Ishikawa (cell line): Measurements from ENCODE around the gene MEI4.

Experiments
- CEBPB ChIP-seq: IDR thresholded peaks from 2 replicates; pipeline ENCODE4 v1.6.1; 2012
- CREB1 ChIP-seq: IDR thresholded peaks from 2 replicates; pipeline ENCODE4 v1.6.1; 2012; ENCODE audit warnings: low read depth
- EGR1 ChIP-seq: IDR thresholded peaks from 2 replicates; pipeline ENCODE4 v1.6.1; 2012
- EP300 ChIP-seq: IDR thresholded peaks from 2 replicates; pipeline ENCODE4 v1.6.1; 2012; ENCODE audit warnings: borderline replicate concordance
- FOXM1 ChIP-seq: IDR thresholded peaks from 2 replicates; pipeline ENCODE4 v1.6.1; 2012; ENCODE audit warnings: low read depth, borderline replicate concordance
- NFIC ChIP-seq: IDR thresholded peaks from 2 replicates; pipeline ENCODE4 v1.6.1; 2012
- RAD21 ChIP-seq: IDR thresholded peaks from 2 replicates; pipeline ENCODE4 v1.6.1; 2012; ENCODE audit warnings: low read depth
- TAF1 ChIP-seq: IDR thresholded peaks from 2 replicates; pipeline ENCODE4 v1.6.1; 2012; ENCODE audit warnings: low read depth, mild to moderate bottlenecking
- TCF12 ChIP-seq: IDR thresholded peaks from 2 replicates; pipeline ENCODE4 v1.6.1; 2012; ENCODE audit warnings: low read depth
- TEAD4 ChIP-seq: IDR thresholded peaks from 2 replicates; pipeline ENCODE4 v1.6.1; 2012
- YY1 ChIP-seq: IDR thresholded peaks from 2 replicates; pipeline ENCODE4 v1.6.1; 2012; ENCODE audit warnings: low read depth
- ZBTB7A ChIP-seq: IDR thresholded peaks from 2 replicates; pipeline ENCODE4 v1.6.1; 2012; ENCODE audit warnings: low read depth
- TF ChIP-seq, protein P1 (sequence below): IDR thresholded peaks from 2 replicates; pipeline ENCODE4 v1.6.1; 2012
- TF ChIP-seq, protein P2 (sequence below): IDR thresholded peaks from 2 replicates; pipeline ENCODE4 v1.6.1; 2012
- TF ChIP-seq, protein P3 (sequence below): IDR thresholded peaks from 2 replicates; pipeline ENCODE4 v1.6.1; 2012; ENCODE audit warnings: low read depth, mild to moderate bottlenecking

MEI4 gene

DNA sequence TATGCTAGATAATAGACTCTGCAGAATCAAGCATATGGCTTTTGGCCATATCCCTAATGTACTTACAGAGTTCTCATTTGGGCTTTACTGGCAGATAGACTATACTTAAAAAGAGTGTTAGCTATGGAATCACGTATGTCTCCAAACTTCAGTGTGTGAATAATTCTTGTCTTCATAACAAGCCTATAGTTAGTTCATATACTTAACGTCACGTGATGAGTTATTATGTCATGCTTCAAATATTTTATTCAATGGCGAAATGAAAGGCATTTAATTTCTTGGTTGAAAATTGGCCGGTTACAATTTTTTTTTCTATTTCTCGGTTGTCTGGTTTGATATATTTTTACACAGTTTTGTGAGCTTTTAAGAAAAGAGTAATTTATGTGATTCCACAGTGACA, 62.7 kb downstream of the MEI4 start:
- TF ChIP-seq TAF1, result no peak
- TF ChIP-seq, protein P1, sequence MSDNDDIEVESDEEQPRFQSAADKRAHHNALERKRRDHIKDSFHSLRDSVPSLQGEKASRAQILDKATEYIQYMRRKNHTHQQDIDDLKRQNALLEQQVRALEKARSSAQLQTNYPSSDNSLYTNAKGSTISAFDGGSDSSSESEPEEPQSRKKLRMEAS, result no peak
- no peak for TF ChIP-seq CEBPB
- no peak for TF ChIP-seq TCF12
- no peak for TF ChIP-seq FOXM1
- TF ChIP-seq, protein P2, sequence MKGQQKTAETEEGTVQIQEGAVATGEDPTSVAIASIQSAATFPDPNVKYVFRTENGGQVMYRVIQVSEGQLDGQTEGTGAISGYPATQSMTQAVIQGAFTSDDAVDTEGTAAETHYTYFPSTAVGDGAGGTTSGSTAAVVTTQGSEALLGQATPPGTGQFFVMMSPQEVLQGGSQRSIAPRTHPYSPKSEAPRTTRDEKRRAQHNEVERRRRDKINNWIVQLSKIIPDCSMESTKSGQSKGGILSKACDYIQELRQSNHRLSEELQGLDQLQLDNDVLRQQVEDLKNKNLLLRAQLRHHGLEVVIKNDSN, result no peak
- no peak for TF ChIP-seq EP300
- TF ChIP-seq NFIC, result no peak
- no peak for TF ChIP-seq CREB1
- TF ChIP-seq ZBTB7A, result no peak
- TF ChIP-seq YY1, result no peak
- no peak for TF ChIP-seq RAD21
- TF ChIP-seq, protein P3, sequence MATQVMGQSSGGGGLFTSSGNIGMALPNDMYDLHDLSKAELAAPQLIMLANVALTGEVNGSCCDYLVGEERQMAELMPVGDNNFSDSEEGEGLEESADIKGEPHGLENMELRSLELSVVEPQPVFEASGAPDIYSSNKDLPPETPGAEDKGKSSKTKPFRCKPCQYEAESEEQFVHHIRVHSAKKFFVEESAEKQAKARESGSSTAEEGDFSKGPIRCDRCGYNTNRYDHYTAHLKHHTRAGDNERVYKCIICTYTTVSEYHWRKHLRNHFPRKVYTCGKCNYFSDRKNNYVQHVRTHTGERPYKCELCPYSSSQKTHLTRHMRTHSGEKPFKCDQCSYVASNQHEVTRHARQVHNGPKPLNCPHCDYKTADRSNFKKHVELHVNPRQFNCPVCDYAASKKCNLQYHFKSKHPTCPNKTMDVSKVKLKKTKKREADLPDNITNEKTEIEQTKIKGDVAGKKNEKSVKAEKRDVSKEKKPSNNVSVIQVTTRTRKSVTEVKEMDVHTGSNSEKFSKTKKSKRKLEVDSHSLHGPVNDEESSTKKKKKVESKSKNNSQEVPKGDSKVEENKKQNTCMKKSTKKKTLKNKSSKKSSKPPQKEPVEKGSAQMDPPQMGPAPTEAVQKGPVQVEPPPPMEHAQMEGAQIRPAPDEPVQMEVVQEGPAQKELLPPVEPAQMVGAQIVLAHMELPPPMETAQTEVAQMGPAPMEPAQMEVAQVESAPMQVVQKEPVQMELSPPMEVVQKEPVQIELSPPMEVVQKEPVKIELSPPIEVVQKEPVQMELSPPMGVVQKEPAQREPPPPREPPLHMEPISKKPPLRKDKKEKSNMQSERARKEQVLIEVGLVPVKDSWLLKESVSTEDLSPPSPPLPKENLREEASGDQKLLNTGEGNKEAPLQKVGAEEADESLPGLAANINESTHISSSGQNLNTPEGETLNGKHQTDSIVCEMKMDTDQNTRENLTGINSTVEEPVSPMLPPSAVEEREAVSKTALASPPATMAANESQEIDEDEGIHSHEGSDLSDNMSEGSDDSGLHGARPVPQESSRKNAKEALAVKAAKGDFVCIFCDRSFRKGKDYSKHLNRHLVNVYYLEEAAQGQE, result no peak
- no peak for TF ChIP-seq EGR1
- TF ChIP-seq TEAD4, result no peak

DNA sequence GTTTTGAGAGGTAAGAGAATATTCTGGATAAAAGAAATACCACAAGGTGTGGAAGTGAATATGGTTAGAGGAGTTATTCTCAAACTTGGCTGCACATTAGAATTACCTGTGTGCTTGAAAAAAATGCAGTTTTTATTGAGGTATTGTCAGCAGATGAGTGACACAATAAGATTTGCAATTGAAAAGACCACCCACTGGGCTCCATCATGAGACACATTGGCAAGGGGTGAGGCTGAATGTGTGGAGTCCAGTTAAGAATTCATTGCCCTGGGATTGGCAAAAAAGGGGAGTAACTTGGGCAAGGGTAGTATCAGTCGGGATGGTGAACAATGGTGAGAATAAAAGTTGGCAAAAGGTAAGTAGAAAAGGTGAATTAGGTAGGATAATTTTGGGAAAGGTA, 63.5 kb downstream of the MEI4 start:
- no peak for TF ChIP-seq FOXM1
- no peak for TF ChIP-seq TCF12
- TF ChIP-seq EGR1, result no peak
- no peak for TF ChIP-seq EP300
- TF ChIP-seq, protein P2, result no peak
- TF ChIP-seq, protein P1, result no peak
- TF ChIP-seq, protein P3, result no peak
- no peak for TF ChIP-seq TEAD4
- no peak for TF ChIP-seq NFIC
- no peak for TF ChIP-seq CREB1
- no peak for TF ChIP-seq YY1

DNA sequence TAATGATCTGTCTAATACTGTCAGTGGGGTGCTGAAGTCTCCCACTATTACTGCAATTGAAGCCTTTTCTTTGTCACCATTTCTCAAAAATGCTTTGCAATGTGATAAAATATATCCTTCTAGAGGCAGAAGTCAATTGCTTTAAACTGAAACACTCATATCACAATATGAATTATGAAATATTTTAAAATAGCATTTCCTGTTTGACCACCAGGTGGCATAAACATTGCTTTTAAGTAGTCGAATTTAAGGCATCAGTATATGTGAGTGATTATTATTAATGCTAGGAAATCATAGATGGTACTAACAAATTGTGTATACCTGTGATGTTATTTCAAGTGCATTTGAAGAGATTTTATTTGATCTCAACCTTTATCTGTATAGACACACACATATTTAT, 87.5 kb downstream of the MEI4 start:
- no peak for TF ChIP-seq CREB1
- no peak for TF ChIP-seq YY1
- TF ChIP-seq RAD21, result no peak; the same call in 1 of the 2 replicates
- no peak for TF ChIP-seq EP300
- TF ChIP-seq, protein P2, result no peak
- no peak for TF ChIP-seq FOXM1
- TF ChIP-seq NFIC, result no peak
- TF ChIP-seq, protein P3, result no peak
- no peak for TF ChIP-seq ZBTB7A
- TF ChIP-seq TCF12, result no peak
- no peak for TF ChIP-seq EGR1
- TF ChIP-seq TAF1, result no peak

DNA sequence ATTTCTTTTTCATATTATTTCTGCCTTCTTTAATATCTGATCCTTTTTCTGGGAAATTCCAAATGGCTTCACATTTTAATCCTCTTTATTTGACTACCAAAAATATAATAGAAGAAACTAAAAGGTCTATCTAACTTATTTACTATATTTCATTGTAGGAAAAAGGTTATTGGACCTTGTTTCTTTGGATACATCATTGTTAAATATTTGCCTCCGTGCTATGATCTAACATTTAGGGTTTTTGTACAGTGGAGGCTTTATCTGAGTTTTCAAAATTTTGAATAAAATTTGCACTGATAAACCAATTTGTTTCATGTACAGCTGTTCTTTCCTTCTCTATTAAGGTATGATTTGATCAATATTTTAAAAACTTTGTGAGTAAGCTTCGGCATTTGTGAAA, 109.5 kb downstream of the MEI4 start:
- no peak for TF ChIP-seq EGR1
- no peak for TF ChIP-seq TEAD4
- TF ChIP-seq FOXM1, result no peak
- TF ChIP-seq TAF1, result no peak
- no peak for TF ChIP-seq RAD21

DNA sequence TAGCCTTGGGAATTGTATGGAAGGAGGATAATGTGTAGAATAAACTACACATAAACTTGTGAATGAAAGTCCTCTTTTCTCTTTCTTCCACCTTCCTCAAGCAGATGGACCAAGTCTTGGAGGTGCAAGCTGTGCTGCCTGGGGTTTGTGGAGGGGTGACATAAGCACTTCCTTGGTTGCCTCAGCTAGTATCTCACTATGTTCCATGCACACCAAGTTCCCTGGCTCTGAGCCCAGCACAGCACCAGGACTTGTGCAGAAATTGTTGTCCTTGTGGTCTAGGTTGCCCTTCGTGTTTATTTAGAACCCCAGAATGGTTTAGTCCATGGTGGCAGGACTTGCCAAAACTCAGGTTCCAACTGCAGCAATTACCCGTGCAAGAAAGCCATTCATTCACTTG, 110.3 kb downstream of the MEI4 start:
- TF ChIP-seq, protein P3, result no peak
- TF ChIP-seq TAF1 (no peak), TEAD4 (no peak), ZBTB7A (no peak), EGR1 (no peak), NFIC (no peak), YY1 (no peak), EP300 (no peak), RAD21 (no peak), TCF12 (no peak), CEBPB (no peak), CREB1 (no peak), FOXM1 (no peak)
- TF ChIP-seq, protein P2, result no peak
- TF ChIP-seq, protein P1, result no peak
